WTC11 (cell line): ENCODE data around the gene CERCAM.

ENCODE experiments used
- OVOL2 ChIP-seq: fragments of 250-450 bp; sonication (Bioruptor Pico); IDR thresholded peaks from 2 replicates; pipeline ENCODE4 v1.9.0; 2021; ENCODE audit warnings: mild to moderate bottlenecking, borderline replicate concordance
- TEAD1 ChIP-seq: sonication (generic); formaldehyde crosslinking; IDR thresholded peaks from 2 replicates; pipeline ENCODE4 v1.8.0; 2022; ENCODE audit warnings: mild to moderate bottlenecking, missing genetic modification reagents
- ZNF121 ChIP-seq: sonication (generic); formaldehyde crosslinking; IDR thresholded peaks from 2 replicates; pipeline ENCODE4 v1.8.0; 2023; ENCODE audit warnings: missing genetic modification reagents
- TF ChIP-seq, protein P1 (sequence below): sonication (generic); formaldehyde crosslinking; IDR thresholded peaks from 2 replicates; pipeline ENCODE4 v1.8.1; 2023; ENCODE audit warnings: mild to moderate bottlenecking, missing genetic modification reagents
- TF ChIP-seq, protein P2 (sequence below): fragments of 200-600 bp; IDR thresholded peaks from 2 replicates; pipeline ENCODE4 v1.8.0; 2022; ENCODE audit warnings: antibody characterized with exemption
- TF ChIP-seq, protein P3 (sequence below): sonication (generic); formaldehyde crosslinking; IDR thresholded peaks from 2 replicates; pipeline ENCODE4 v1.8.1; 2022; ENCODE audit warnings: low read depth, missing genetic modification reagents, borderline replicate concordance
- TF ChIP-seq, protein P4 (sequence below): sonication (generic); formaldehyde crosslinking; IDR thresholded peaks from 2 replicates; pipeline ENCODE4 v1.8.0; 2022; ENCODE audit warnings: mild to moderate bottlenecking, missing genetic modification reagents
- TF ChIP-seq, protein P5 (sequence below): sonication (generic); formaldehyde crosslinking; IDR thresholded peaks from 2 replicates; pipeline ENCODE4 v1.8.0; 2022; ENCODE audit warnings: missing genetic modification reagents
- TF ChIP-seq, protein P6 (sequence below): sonication (generic); formaldehyde crosslinking; IDR thresholded peaks from 2 replicates; pipeline ENCODE4 v1.8.0; 2022; ENCODE audit warnings: mild to moderate bottlenecking, missing genetic modification reagents

DNA sequence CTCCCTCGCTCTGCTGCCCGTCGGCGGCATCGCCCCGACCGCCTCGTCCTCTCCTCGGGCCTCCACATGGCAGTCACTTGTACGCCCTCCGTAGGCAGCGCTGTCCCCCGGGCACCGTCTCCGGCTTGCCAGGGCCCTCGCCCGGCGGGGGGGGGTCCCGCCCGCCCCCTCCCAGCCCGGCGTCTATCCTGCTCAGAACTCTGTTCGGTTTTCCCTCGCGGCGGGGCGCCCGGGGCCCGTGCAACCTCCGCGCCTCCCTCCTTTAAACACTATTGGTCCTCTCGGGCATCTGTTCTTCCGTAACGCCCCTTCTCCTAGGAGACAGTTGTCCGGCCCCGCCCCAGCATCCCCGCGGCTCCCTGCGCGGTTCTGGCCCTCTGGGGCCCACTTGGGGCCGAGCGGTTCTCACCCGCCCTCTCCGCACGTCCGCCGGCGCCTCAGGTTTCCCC lies 36.0 kb downstream of the CERCAM start:
- TF ChIP-seq, protein P1, sequence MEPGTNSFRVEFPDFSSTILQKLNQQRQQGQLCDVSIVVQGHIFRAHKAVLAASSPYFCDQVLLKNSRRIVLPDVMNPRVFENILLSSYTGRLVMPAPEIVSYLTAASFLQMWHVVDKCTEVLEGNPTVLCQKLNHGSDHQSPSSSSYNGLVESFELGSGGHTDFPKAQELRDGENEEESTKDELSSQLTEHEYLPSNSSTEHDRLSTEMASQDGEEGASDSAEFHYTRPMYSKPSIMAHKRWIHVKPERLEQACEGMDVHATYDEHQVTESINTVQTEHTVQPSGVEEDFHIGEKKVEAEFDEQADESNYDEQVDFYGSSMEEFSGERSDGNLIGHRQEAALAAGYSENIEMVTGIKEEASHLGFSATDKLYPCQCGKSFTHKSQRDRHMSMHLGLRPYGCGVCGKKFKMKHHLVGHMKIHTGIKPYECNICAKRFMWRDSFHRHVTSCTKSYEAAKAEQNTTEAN (CRISPR knock-in tag), result no peak
- TF ChIP-seq TEAD1 (CRISPR knock-in tag) (no peak), OVOL2 (CRISPR knock-in tag) (no peak), ZNF121 (CRISPR knock-in tag) (no peak)
- TF ChIP-seq, protein P2, sequence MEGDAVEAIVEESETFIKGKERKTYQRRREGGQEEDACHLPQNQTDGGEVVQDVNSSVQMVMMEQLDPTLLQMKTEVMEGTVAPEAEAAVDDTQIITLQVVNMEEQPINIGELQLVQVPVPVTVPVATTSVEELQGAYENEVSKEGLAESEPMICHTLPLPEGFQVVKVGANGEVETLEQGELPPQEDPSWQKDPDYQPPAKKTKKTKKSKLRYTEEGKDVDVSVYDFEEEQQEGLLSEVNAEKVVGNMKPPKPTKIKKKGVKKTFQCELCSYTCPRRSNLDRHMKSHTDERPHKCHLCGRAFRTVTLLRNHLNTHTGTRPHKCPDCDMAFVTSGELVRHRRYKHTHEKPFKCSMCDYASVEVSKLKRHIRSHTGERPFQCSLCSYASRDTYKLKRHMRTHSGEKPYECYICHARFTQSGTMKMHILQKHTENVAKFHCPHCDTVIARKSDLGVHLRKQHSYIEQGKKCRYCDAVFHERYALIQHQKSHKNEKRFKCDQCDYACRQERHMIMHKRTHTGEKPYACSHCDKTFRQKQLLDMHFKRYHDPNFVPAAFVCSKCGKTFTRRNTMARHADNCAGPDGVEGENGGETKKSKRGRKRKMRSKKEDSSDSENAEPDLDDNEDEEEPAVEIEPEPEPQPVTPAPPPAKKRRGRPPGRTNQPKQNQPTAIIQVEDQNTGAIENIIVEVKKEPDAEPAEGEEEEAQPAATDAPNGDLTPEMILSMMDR, result no peak
- TF ChIP-seq, protein P3, sequence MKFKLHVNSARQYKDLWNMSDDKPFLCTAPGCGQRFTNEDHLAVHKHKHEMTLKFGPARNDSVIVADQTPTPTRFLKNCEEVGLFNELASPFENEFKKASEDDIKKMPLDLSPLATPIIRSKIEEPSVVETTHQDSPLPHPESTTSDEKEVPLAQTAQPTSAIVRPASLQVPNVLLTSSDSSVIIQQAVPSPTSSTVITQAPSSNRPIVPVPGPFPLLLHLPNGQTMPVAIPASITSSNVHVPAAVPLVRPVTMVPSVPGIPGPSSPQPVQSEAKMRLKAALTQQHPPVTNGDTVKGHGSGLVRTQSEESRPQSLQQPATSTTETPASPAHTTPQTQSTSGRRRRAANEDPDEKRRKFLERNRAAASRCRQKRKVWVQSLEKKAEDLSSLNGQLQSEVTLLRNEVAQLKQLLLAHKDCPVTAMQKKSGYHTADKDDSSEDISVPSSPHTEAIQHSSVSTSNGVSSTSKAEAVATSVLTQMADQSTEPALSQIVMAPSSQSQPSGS, result no peak
- TF ChIP-seq, protein P4, sequence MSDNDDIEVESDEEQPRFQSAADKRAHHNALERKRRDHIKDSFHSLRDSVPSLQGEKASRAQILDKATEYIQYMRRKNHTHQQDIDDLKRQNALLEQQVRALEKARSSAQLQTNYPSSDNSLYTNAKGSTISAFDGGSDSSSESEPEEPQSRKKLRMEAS (CRISPR knock-in tag), result no peak
- TF ChIP-seq, protein P5, sequence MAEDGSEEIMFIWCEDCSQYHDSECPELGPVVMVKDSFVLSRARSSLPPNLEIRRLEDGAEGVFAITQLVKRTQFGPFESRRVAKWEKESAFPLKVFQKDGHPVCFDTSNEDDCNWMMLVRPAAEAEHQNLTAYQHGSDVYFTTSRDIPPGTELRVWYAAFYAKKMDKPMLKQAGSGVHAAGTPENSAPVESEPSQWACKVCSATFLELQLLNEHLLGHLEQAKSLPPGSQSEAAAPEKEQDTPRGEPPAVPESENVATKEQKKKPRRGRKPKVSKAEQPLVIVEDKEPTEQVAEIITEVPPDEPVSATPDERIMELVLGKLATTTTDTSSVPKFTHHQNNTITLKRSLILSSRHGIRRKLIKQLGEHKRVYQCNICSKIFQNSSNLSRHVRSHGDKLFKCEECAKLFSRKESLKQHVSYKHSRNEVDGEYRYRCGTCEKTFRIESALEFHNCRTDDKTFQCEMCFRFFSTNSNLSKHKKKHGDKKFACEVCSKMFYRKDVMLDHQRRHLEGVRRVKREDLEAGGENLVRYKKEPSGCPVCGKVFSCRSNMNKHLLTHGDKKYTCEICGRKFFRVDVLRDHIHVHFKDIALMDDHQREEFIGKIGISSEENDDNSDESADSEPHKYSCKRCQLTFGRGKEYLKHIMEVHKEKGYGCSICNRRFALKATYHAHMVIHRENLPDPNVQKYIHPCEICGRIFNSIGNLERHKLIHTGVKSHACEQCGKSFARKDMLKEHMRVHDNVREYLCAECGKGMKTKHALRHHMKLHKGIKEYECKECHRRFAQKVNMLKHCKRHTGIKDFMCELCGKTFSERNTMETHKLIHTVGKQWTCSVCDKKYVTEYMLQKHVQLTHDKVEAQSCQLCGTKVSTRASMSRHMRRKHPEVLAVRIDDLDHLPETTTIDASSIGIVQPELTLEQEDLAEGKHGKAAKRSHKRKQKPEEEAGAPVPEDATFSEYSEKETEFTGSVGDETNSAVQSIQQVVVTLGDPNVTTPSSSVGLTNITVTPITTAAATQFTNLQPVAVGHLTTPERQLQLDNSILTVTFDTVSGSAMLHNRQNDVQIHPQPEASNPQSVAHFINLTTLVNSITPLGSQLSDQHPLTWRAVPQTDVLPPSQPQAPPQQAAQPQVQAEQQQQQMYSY (CRISPR knock-in tag), result no peak
- TF ChIP-seq, protein P6, sequence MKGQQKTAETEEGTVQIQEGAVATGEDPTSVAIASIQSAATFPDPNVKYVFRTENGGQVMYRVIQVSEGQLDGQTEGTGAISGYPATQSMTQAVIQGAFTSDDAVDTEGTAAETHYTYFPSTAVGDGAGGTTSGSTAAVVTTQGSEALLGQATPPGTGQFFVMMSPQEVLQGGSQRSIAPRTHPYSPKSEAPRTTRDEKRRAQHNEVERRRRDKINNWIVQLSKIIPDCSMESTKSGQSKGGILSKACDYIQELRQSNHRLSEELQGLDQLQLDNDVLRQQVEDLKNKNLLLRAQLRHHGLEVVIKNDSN (CRISPR knock-in tag), result no peak
